Activated CD4-positive, CD25-positive, alpha-beta regulatory T cell treated with anti-CD3 and anti-CD28 coated beads, Interleukin-2, amount 50 U/mL, for 16 hours (primary cell): ENCODE measurements around the gene RASEF.

Experiments used
- DNase-seq: peaks from one replicate; pipeline ENCODE4 v3.0.0-alpha.2; 2020; ENCODE audit warnings: low read depth, low spot score

Gene RASEF

GRCh38 chr9:83013867-83014605 lies 48.9 kb downstream of the RASEF start:
- no peak for DNase-seq

DNA sequence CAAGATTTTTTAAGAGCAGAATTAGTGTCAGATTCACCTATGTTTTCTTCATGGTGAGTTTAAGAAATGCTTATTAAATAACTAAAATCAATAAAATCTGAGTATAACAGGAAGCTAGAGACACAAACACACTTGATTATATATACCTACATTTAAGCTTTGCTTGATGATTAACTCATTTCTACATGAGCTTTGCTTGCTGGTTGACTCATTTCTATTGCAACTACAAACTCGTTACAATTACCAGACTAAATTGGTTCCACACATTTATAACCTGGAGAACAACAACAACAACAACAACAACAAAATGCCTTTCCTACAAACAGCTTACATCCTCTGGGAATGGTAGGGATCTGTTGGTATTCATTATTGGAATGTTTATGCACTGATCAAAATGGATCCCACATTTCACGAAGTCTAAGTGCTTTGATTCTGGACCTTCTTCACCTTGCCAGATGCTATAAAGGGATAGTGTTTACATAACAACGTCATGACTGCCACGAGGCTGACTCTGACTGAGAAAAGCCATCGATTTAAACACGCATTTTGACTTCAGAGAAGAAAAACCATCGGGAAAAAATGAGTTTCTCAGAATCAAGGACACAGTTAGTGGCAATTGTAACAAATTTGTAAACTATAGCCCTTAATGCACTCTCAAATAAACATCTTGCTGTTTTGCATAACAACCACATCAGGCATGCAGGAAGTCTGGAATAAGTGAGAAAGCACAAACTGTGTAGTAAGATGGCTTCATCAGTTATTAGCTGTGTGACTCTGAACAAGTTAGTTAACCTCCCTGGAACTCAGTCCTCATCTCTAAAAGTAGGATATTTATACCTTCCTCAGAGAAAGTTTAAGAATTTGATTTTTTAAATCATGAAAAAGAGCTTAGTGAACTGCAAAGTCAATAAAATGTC lies 49.8 kb downstream of the RASEF start:
- no peak for DNase-seq

DNA sequence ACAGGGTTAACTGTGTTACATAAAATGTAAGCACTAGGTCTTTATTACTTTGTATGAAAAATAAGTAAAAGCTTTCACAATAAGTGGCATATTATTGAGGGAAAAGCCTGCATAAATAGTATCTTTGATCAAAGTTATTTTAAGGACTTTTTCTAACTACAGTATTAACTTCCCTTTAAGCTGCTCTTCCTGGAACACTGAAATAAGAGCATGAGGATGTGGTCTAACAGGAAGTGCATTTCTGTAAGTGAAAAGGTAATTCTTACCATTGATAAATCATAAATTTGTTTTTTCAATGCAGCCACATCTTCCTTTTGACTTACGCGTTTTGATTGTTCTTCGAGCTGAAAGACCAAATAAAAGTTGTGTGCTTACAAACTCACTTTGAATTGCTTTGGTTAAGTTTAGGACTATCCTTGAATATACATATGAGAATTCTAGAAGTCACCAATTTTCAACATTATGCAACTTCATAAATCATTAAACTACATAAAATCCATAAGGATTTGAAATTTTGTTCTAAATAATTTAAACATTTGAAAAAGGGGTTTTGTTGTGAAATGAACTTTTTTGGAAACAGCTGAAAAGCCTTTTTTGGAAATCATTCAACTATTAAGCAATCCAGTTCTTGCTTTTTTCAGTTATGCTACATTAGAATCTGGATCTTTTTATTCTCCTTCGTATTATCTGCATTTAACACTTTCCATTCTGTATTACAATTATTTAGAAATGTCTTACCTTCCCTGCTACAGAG lies 50.6 kb downstream of the RASEF start:
- no peak for DNase-seq

- DNase-seq = no peak
Observed at GRCh38 chr9:83011611-83012010, 51.3 kb downstream of the RASEF start.

- no peak for DNase-seq
Observed at GRCh38 chr9:83007521-83008300, 55.2 kb downstream of the RASEF start.

- DNase-seq = no peak
Observed at GRCh38 chr9:83006378-83006777, 56.6 kb downstream of the RASEF start.

DNA sequence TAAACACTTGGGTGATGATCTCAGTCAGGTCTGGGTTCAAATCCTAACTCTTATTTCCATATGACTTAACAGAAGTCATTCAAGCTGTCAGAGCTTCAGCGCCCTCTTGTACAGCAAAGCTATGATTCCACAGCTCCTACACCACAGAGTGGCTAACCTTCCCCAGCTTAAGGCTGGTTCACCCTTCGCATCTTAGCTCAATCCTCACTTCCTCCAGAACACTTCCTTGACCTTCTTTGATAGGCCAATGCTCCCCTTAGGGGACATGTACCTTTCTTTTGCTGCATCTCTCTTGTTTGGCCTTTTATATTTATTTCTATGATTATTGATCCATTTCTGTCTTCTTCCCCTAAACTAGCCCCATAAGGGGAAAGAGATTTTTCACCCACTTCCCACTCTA lies 57.0 kb downstream of the RASEF start:
- no peak for DNase-seq

DNA sequence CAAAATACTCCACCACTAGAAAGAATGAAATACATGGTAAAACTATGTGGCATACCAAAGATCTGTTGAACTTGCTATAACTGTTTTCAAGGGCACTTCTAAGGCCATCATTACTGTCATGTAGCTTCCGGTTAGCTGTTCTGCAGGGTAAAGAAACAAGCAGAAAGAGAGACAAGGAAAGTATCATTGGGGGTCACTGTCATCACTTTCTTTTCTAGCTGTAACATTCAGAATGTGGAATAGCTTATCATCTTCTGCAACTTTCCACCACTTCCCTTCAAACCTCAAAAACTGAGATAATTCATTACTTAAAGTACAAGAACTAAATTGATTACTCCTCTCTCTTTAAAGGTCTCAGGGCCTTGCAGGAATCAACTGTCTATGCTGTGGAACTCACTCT lies 57.6 kb downstream of the RASEF start:
- DNase-seq = no peak

DNA sequence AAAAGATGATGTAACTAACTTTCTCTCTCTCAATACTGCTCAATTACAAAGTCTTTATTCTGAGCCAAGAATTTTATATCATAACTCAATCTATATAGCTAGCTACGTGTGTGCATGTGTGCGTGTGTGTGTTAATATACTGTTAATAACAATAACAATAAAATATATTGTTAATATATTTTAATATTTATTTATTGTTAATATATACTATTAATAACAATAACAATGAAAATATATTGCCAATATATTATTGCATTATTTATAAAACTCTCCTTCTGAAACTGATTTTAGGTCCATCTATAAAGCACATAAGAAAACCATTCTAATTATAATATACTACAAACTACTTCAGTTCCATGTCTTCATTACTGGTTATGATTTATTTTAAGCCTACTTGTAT lies 60.6 kb downstream of the RASEF start:
- DNase-seq = no peak

DNA sequence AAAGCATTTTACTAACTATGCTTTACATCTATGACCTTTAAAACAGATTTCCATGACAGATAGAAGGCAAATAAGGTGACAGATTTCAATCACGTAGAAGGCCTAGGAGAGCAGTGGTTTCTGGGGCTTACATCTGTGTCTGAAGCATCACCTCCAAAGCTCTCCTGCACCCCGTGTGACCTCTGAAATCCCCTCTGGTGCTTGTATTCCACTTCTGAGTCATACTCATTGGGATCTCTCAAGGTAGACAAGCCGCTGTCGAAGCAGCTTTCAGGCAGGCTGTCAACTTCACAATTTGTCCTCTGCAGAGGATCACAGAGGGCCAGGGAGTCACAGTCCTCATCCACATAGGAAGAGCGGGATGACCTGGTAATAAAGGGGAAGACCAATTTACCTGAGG lies 62.2 kb downstream of the RASEF start:
- DNase-seq = no peak

- no peak for DNase-seq
Observed at GRCh38 chr9:82998409-82998808, 64.5 kb downstream of the RASEF start.

DNA sequence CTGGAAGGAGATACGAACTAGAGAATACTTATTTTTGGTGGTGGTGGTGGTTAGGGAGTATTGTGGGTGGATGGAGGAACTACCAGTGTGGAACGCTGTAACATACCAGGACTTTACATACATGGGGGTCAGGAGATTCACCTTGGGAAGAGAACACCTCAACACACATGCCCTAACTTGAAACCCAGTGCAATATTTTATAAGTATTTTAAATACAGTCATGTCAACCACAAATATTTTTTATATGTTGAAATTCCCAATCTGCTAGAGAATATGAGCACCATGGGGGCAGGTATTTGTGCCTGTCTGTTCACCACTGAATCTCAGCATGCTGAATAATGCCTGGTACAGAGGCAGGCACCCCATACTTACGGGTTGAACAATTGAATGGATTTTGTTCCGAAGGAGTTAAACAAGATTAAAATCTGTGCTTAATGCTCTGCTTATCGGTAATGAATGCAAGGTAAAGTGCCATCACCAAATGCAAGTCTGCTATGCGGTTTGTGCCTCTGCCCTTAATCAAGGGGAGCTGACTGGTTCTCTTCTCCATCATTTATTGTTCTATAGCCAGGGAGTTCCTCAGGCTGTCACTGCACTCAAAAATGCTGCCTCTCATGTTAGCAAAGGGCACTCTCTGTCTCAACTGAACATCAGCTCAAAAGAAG lies 65.3 kb downstream of the RASEF start:
- DNase-seq = no peak

DNA sequence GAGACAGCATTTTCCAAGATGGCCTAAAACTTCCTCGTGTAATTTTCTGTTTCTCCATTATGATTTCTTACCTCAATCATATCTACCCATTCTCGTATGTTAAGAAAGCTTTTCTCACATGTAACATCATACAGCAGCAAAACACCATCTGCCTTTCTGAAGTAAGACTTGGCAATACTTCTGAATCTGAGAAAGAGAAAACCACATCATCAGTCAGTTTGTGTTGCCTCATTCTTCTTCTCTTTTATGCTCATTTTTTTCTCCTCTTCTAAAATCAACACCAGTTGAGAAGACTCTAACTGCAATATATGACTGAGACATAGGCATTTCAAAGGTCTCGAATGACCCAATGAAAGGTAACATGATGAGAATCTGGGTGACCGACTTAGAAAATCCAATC lies 66.0 kb downstream of the RASEF start:
- no peak for DNase-seq

DNA sequence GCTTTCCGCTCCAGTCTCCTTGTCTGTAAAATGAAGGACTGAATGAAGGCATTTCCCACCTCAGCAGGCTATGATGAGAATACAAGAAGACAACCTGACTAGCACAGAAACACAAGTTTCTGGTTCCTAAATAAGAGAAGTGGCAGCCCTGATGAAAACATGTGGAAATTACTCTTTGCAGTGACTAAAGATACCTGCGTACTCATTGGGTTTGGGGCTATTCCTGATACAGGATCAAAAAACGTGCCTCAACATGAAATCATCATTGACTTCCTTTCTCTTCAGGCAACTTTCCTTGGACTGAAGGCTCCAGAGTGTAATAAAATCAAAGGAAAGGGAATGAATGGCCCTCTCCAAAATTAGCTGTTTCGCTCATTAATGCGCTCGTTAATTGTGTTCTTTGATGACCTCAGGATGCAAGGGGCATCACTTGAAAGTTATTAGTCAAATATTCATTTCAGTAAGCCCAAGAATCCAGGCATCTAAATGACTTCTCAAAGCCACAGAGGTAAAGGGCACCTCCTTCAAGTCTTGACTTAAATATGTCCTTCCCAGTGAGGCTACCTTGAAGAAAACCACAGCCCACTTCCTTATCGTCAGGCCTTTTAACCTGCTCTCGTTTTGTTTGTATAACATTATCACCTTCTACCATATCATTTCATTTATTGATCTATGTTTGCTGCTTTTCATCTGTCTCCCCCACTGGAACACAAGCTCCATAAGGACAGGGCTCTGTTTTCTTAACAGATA lies 68.9 kb downstream of the RASEF start:
- DNase-seq = no peak

- no peak for DNase-seq
Observed at GRCh38 chr9:82991671-82992070, 71.3 kb downstream of the RASEF start.

DNA sequence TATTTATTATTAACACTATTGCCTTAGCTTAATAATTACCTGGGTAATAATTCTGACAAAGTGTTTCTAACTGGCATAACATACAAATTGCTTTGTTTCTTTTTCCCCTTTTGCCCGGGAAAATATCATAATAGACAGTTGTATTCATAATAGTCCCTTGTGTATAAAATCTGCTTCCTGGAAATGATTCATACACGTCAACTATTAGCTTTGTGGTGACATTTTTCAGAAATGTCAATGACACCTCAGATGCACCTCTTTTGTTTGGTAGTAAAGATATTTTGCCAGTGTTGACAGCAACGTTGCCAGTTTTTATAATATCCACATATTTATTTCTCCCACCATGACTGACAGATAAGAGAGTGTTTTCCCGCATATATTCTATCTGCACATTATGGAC lies 73.0 kb downstream of the RASEF start:
- no peak for DNase-seq

- DNase-seq = no peak
Observed at GRCh38 chr9:82988488-82988887, 74.5 kb downstream of the RASEF start.

DNA sequence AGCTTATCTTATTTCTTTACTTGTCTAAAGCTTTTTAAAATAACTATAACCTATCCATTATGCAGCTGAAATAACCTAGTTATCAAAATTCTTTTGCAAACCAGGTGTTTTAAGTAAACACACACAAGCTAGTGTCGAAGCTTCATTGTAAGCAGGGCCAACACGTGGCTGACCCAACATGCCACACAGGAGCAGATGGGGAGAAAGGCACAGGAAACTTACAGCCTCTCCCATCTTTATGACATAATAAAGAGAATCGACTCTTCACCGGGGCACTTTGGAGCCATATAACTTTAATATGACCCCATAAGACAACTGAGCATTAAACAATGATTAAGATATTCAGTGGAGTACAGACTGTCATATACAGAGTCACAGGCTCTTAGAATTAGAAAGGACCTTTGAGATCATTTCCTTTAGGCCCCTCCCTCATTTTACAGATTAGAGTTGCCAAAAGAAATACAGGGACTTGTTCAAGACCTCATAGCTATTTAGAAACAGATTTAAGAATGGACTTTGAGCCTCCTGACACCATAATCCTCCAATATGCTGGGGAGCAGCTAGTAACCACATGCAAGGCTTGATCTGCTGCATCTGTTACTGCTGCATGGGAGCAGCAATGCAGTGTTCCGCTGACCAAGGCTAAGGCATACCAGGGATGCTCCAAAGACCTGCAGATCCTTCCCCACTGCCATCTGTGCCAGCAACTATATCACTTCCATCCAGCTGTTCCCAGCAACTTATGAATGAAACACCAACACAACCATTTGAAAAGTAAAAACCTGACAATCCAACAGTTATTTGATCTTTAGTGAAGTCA lies 75.4 kb downstream of the RASEF start:
- DNase-seq = no peak

DNA sequence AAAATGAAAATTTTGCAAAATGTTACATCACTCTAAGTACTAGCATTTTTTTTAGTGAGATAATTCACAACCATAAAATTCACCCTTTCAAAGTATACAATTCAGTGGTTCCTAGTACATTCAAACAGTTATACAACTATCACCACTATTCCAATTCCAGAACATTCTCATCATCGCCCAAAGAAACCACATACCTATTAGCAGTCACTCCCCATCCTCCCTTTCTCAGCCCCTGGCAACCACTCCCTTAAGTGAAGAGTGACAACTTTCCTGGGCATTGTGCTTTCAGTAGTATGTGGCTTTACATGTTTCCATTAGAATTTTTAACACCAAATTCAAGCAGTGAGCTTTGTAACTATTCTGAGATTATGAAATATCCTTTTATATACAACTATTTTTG lies 81.4 kb downstream of the RASEF start:
- no peak for DNase-seq
